NCI-H446 (cell line): ENCODE measurements around the gene RALGAPA2.
A peak's percentile ranks its signal among the peaks of the same experiment; 100 is the strongest.
"Not testable (repeated sequence)": the region's sequence is repeated elsewhere in the genome, so short reads cannot be mapped to it uniquely, and the experiment has no call there.

ENCODE experiments used
- DNase-seq, 2 experiments: peaks; one replicate each; lab custom pipeline; 2025; lab: John Stamatoyannopoulos, UW

Gene RALGAPA2

GRCh38 chr20:20573797-20574196 is 138.6 kb downstream of the RALGAPA2 start:
- no peak for DNase-seq

GRCh38 chr20:20571068-20571780 is 141.2 kb downstream of the RALGAPA2 start:
- no peak for DNase-seq

- peak; percentile 58 to 71 for DNase-seq
Measured at GRCh38 chr20:20568604-20569205, 143.7 kb downstream of the RALGAPA2 start.

GRCh38 chr20:20567712-20568111 is 144.7 kb downstream of the RALGAPA2 start:
- DNase-seq = no peak

- no peak for DNase-seq
Measured at GRCh38 chr20:20566516-20566915, 145.9 kb downstream of the RALGAPA2 start.

DNA sequence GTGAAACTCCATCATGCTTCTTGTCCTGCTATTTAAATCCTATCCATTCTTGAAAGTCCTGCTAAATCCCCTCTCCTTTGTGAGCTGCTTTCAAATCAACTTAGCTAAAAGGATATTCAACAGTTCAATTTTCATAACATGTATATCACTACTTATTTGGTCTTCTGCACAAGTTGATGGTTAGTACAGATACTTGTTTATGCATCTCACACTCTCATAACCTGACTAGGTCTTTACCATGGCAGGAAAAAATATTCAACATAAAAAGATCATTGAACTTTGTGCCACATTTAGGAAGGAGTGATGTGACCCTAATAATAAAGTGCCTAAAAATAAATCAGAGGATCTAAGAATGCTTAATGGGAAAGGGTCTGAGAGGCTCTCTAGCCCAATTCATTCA is 148.2 kb downstream of the RALGAPA2 start:
- DNase-seq = no peak

DNA sequence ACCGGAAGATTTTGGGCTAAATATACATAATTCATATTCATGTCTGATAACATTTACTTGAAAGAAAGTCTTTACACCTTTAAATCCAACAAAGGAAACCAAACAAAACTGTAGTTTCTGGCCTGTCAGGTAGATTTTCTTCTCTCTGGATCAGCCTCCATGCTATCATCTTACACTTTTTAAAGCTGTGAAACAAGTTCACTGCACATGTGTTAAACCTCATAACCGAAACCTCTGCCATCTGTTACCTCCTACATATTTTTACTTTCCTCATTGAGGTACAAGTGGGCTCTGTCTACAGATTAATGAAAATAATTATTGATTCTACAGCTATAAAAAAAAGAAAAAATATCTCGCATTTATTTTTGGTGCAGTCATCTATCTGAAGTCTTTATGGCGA is 149.9 kb downstream of the RALGAPA2 start:
- DNase-seq = no peak

DNA sequence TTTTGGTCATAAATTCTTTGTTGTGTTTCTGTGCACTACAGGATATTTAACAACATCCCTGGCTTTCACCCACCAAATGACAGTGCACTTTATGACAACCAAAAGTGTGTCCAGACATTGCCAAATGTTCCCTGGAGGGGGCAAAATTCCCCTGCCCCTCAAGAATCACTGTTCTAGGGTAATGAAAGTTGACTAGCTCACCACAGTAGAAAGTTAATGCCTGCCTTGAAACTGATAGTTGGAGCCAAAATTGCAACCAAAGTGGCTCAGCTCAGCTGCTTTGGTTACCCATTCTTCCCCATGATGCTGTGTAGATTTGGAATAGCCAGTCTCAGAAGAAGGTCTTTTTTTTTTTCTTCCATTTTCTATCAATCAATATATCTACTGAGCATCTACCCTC is 150.6 kb downstream of the RALGAPA2 start:
- no peak for DNase-seq

DNA sequence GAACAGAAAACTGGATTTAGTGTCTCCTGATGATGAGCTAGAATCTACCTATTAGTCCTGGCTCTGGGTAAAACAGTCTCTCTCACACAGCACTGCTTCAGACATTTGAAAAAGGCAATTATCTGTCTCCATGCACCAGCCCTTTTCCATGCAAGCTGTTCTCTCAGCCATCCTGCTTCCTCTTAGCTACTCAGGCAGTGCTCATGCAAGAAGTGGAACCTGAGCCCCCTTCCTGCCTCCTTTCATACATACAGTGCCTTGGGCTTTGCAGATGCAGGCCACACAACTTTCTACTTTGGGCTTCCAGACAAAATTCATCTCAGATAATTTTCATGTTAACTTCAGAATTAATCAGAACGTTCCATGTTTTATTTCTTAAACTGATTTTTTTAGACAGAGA is 151.3 kb downstream of the RALGAPA2 start:
- no peak for DNase-seq

- DNase-seq = no peak
Measured at GRCh38 chr20:20557406-20557805, 155.0 kb downstream of the RALGAPA2 start.

DNA sequence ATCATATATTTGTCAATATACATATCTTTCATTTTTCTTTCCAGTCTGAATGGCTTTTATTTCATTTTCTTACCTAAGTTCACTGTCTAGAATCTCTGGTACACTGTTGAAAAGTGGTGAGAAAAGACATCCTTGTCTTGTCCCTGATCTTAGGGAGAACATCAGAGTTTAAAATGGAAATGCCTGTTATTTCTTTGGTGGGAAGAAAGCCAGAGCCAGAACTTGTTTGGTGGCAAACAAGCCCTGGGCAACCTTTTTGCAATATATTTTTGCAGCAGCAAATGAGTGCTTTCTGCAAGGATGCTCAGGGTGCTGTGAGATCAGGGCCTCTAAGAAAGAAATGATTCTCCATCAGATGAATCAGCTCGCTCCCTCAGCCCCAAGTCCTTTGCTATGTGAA is 156.6 kb downstream of the RALGAPA2 start:
- no peak for DNase-seq

GRCh38 chr20:20554951-20555350 is 157.5 kb downstream of the RALGAPA2 start:
- no peak for DNase-seq

DNA sequence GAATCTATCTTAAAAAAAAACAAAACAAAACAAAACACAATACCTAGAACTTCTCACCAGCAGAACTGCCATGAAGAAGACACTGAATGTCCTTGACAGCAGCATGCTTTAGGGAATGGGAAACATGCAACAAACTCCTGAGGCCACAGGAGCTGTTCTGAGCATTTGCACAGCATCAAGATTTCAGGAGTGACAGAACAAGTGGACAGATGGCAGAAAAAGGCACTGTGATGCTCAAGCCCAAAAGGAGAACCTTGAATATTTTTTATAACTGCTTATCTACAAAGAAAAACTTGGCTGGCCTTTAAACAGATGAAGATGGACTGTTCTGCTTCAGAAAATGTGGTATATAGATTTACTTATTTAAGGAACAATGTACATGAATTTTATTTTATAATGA is 158.9 kb downstream of the RALGAPA2 start:
- peak in 1 of 2 experiments; percentile 45 for DNase-seq

DNA sequence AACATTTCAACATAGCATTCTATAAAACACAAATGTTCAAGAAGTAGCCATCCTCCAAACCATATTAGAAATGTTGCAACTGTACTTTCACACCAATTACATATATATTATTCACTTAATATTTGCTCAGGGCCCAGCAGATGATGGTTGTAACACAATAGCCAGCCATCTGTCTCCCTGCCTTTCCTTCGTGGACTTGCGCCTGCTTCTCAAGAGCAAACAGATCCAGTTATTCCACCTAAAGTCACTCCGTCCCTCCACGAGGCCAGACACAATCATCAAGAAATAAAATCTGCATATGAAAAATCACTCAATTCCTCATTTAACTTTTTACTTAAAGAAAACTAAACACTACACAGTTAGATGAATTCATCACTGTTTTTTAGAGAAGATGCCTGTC is 160.4 kb downstream of the RALGAPA2 start:
- DNase-seq = peak; percentile 62 to 83

DNA sequence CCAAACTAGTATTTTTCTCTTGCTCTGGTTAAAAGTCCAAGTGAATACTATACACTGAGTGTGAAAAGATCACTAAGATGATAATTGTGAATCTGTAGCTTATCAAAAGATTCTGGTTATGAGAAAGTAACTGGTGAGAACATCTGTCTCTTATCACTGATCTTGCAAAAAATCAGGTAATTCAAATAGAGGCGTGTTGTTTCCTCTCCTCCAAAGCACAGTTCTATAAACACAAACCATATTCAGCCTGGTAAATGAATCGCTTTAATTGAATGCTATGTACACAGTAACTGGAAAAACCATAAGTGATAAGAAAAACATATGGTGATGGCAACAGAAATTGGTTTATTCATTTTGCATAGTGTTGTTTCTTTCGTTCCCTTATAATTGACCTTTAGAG is 161.0 kb downstream of the RALGAPA2 start:
- DNase-seq = no peak

GRCh38 chr20:20549704-20550103 is 162.7 kb downstream of the RALGAPA2 start:
- no peak for DNase-seq

DNA sequence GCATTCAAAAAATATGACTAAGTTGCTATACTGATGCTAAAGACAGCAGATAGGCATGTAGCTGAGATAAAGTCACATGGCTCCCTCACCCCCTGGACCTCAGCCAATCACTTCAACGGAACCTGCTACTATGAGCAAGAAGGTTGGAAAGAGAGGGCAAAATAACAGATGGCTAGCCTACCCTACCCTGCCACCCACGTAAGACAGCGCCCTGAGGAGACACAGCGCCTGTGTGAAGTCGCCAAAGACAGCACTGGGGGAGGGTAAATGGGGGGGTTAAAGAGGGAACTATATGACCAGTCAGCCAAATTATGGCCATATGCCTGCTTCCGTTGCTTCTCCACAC is 163.2 kb downstream of the RALGAPA2 start:
- peak; percentile 93 to 98 for DNase-seq

- DNase-seq = peak in 1 of 2 experiments; percentile 66
Measured at GRCh38 chr20:20548527-20549266, 163.7 kb downstream of the RALGAPA2 start.

- no peak for DNase-seq
Measured at GRCh38 chr20:20547876-20548266, 164.6 kb downstream of the RALGAPA2 start.

DNA sequence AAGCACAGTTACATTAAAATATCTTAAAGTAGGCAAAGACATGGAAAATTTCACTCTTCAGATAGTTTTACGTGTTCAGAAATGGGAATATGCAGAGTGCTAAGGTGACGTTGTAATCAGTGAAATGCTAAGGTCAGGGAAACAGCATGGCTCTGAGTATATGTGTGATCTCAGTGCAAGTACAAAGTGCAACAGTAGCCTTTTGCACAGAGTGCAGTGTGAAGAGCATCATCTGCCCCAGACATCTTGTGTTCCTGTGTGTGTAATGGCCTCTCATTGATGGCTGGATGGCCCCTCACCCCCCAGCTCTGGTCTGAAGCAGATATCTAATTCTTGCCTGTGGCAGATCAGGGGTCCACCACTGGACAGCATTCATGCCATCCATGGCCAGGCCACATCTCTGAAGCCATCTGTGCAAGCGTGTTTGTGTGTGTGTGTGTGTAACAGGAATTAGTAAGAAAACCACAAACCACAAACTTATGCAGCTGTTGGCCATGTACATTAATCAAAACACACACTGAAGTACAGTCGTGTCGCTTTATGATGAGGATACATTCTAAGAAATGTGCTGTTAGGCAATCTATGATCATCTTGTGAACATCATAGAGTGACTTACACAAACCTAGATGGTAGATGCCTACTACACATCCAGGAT is 165.1 kb downstream of the RALGAPA2 start:
- no peak for DNase-seq

- peak in 1 of 2 experiments; percentile 66 for DNase-seq
Measured at GRCh38 chr20:20546402-20546801, 166.0 kb downstream of the RALGAPA2 start.

DNA sequence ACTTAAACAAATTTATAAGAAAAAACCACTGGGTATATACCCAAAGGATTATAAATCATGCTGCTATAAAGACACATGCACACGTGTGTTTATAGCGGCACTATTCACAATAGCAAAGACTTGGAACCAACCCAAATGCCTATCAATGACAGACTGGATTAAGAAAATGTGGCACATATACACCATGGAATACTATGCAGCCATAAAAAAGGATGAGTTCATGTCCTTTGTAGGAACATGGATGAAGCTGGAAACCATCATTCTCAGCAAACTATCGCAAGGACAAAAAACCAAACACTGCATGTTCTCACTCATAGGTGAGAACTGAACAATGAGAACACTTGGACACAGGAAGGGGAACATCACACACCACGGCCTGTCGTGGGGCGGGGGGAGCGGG is 169.1 kb downstream of the RALGAPA2 start:
- not testable (repeated sequence) for DNase-seq
